Stimulated activated CD4-positive, alpha-beta T cell treated with anti-CD3 and anti-CD28 coated beads, Interleukin-4, amount 100 ng/mL, for 24 hours (primary cell): Measurements from ENCODE around the gene EDNRA.

Experiments used
- DNase-seq: peaks from one replicate; pipeline ENCODE4 v3.0.0-alpha.2; 2020

EDNRA gene

DNA sequence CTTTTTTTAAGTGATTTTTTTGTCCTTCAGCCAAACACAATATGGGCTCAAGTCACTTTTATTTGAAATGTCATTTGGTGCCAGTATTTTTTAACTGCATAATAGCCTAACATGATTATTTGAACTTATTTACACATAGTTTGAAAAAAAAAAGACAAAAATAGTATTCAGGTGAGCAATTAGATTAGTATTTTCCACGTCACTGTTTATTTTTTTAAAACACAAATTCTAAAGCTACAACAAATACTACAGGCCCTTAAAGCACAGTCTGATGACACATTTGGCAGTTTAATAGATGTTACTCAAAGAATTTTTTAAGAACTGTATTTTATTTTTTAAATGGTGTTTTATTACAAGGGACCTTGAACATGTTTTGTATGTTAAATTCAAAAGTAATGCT, 62.1 kb downstream of the EDNRA start:
- DNase-seq = no peak

DNA sequence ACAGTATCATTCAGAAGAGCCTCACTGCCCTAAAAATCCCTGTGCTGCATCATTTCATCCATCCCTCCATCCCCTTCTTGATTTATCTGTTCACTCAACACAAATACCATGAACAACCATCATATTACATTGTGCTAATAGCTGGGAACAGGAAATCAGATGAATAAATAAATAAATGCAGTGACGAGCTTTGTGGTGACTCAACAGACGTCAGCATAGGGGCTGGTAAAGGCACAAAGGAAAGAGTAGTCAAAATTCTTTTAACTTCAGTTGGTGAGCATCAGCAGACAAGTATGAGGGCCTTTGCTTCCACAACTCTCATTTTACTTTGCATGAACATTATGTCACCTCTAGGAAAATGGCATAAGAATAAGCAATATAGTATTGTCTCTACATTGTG, 65.5 kb downstream of the EDNRA start:
- no peak for DNase-seq

DNA sequence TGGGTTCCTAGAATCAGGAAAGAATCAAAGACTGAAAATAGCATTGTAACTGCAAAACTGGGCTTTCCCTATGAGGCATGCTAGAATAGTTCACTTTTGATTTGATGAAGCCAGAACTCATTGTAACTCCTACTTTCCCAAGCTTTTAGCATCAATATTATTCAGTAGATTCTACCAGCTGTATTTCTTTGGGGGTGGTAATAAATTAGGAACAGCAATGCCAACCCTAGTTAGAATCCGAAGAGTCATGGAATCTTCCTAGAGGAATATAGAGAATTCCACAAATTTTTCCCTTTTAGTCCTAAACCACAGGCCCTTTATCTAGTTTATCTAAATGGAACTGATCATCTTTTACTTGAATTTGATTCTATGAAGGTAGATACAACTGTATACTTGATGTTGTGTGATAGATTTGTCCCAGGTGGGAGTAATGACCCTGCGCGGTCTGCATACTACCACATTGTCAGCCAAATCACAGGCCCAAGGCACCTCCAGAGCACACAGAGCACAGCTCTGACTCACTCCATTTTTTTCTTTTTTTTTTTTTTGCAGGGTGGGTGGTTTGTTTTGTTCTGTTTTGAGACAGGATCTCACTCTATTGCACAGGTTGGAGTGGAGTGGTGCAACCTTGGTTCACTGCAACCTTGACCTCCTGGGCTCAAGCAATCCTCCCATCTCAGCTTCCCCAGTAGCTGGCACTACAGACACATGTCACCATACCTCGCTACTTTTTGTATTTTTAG, 66.6 kb downstream of the EDNRA start:
- no peak for DNase-seq

DNA sequence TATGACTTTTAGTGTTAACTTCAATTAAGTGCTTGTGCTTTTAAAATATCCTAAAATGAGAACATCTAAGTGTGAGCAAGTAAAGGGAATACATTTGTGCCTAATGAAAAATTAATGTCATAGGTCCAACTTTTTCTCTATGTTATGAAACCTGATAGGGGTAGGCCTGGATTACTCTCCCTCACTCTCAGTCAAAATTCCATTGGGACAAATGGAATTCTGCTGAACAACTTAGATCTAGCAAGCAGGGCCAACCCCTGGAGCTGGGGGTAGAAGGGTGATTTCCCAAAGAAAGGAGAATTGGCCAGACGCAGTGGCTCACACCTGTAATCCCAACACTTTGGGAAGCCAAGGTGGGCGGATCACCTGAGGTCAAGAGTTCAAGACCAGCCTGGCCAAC, 67.4 kb downstream of the EDNRA start:
- DNase-seq = no peak

DNA sequence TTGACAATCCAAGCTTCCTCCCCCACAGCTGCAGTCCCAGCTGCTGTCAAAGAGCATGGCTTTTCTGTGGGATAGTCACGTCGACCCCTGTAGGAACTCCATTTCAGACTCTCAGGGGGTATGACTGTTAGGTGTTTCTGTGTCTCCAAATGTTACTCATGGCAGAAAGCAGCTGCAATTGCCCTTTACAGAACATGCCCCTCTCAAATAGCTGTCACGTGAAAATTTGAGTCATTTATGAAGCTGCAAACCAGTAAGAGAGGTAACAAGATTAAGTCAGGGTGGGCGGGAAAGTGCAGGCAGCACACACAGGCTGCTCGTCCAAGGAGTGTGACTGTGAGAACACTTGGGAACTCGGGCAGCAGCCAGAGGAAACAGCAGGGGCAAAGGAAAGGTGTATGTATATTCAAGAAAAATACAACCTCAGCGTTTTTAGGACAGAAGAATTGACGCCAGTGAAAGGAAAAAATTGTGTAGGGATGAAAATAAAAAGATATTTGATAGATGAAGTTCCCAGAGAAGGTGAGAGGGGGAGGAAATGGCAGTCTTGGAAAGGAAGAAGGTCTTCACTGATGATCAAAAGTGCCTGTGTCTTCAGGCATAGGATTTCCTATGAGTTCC, 69.8 kb downstream of the EDNRA start:
- DNase-seq = no peak

DNA sequence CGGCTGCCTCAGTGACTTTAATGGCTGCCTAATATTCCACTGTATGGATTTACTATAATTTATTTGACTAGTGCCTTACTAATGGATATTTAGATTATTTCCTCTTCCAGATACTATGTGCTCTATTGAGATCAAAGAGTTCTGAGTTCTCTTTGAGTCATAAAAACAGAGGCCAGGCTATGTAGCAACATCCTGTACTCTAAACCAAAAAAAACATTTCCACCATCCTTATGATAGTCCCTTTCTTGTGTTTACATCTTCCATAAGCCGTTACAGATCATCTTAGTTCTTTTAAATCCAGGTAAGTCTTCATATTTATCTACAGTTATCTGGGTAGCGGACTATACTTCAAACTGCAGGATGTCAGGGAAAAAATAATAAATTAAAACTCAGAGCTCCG, 79.7 kb downstream of the EDNRA start:
- no peak for DNase-seq

DNA sequence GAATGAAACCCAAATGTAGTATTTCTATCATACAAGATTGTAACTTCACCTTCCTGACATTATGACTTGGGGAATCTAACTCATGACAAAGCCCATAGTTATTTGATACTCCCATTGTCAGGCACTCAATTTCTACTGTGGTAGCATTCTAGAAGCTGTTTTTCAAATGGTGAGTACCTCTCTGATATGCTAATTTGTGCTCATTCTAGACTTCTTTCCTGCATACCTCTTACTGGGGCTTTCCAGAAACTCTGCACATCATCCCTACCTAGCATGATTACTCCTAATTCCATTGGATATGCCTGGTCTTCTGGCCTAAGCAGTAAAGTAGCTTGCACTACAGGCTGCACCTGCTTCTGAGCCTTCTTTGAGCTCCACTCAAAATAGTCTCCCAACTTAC, 85.9 kb downstream of the EDNRA start:
- no peak for DNase-seq

DNA sequence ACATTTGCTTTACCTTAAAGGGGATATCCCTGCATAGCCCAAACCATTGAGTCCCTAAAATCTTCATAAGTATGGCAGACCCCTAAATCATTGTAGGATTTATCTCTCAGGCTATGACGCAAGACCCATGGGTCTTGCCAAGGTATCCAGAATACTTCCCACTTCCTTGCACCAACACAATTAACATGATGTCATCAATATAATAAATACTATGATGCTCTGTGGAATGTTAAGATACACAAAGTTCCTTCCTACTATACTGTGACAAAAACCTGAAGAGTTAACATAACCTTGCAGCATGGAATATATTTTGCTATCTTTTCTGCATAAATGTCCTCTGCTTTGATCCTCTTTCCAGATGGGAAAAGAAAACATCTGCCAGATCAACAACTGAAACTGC, 86.4 kb downstream of the EDNRA start:
- DNase-seq = no peak

DNA sequence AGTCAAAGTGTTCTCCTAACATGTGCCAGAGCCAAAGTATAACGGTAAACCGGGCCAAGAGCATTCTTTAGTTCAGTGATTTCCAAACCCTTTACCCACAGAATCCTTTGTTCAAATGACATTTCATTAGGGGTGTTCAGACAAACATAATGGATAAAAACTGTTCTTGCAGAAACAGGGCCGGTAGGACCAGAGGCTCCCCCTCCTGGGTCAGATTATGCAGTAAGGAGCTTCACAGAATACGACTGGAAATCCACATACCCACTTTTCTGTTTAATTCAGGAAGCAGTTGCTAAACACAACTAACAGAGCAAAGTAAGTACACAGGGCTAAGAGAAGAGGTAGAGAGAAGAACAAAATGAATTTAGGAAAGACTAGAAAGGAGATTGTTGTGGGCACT, 89.7 kb downstream of the EDNRA start:
- DNase-seq = no peak

DNA sequence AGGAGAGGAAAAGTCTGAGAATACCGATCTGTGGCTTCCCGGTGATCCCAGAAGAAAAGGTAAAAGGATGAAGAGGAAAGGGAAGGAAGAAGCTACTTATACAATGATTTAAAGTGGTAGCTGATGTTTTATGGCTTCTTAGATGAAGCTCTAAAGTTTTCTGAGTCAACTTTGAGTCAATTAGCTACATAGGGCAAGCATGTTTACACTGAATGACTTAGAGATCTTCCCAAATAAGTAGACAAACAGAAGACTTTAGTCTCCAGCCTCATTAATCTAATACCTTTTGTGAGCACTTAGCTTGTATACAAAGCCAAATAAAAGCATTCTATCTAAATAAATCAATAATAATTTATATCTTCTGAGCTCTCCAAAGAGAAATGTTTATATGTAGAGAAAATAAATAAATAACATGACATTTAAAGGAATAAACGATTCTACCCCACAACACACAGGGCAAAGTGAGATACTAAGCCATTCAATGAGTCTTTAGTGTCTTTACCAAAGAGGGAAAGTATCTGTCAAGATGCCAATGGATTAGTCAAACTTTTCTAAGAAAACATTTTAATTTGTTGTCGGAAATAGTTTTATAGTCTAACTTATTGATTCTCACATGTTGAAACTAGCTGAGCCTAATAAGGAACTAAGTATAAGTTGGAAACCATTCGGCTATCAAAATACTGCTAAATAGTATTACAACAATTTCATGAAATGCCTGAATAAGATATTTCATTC, 90.3 kb downstream of the EDNRA start:
- no peak for DNase-seq

DNA sequence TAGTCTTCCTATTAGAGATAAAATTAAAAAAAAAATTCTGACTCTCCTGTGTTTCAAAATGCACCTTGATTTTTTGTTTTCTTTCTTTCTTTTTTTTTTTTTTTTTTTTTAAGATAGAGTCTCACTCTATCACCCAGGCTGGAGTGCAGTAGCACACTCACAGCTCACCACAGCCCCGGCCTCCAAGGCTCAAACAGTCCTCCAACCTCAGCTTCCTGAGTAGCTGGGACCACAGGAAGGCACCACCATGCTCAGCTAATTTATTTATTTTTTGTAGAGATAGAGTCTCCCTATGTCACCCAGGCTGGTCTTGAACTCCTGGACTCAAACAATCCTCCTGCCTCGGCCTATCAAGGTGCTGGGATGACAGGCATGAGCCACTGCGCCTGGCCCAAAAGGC, 95.2 kb downstream of the EDNRA start:
- no peak for DNase-seq

DNA sequence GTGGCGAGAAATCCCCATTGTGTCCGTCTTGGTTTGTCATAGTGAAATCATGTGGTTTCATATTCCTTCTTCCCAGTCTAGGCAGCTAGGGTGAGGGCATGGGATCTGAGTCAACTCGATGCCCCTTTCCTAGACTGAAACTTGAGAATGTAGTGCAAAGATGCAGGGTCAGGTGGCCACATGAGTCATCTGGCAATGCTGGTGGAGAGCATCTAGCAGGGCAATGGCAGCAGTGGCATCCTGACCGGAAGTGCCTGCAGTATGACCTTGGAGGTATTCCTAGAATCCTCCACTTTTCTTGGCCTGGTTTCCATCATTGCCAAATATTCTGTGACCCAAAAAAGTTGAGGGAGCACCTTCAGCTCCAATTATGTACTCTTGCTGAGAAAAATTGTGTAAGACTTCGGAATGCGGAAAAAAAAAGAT, 97.2 kb downstream of the EDNRA start:
- DNase-seq = no peak

DNA sequence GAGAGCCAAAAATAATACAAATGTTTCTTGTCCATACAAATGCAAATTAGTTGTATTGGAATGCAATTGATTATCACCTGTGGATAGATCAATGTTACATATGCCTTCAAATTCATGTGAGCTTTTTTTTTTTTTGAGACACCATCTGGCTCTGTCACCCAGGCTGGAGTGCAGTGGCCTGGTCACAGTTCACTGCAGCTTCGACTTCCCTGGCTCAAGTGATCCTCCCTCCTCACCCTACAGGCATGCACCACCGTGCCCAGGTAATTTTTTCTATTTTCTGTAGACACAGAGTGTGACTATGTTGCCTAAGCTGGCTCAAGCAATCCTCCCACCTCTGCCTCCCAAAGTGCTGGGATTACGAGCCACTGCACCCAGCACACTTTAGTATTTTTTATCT, 97.7 kb downstream of the EDNRA start:
- DNase-seq = no peak

DNA sequence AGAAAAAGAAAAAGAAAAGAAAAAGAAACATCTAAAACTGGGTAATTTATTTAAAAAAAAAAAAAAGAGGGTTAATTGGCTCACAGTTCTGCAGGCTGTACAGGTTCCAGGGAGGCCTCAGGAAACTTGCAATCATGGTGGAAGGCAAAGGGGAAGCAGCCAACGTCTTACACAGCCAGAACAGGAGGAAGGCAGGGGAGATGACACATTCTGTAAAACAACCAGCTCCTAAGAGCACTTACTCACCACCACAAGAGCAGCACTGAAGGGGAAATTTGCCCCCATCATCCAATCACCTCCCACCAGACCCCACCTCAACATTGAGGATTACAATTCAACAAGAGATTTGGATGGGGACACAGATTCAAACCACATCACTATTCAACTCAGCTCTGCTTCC, 99.5 kb downstream of the EDNRA start:
- no peak for DNase-seq

DNA sequence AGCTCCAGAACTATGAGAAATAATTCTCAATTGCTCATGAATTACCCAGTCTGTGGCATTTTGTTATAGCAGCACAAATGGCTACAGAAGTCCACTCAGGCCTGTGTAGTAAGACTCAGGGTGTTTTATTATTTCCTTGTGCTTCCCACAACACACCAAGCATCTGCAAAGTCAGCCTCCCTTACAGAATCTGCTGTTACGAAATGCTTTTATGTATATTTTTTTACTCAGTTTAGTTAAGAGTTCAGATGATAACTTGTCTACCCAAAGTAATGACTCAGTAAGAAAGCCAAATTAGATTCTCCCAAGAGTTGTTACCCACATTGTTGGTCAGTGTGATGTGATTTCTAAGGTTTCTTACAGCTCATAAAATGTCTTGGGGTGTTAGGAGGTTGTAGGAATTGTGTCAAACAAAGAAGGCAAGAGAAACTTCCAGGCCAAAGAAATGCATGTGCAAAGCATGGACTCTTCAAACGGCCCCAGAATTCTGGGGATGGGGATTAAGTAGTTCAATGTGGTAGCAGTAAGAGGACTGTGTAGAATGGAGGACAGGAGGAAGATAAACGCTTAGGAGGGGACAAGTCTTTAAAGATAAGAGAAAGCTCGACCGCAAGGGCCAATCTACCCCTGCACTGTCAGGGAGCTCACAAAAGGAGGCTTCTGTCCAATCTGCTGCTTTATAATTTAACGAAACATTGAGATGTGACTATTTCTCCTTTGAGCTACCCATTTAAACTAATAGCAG, 100.9 kb downstream of the EDNRA start:
- no peak for DNase-seq

DNA sequence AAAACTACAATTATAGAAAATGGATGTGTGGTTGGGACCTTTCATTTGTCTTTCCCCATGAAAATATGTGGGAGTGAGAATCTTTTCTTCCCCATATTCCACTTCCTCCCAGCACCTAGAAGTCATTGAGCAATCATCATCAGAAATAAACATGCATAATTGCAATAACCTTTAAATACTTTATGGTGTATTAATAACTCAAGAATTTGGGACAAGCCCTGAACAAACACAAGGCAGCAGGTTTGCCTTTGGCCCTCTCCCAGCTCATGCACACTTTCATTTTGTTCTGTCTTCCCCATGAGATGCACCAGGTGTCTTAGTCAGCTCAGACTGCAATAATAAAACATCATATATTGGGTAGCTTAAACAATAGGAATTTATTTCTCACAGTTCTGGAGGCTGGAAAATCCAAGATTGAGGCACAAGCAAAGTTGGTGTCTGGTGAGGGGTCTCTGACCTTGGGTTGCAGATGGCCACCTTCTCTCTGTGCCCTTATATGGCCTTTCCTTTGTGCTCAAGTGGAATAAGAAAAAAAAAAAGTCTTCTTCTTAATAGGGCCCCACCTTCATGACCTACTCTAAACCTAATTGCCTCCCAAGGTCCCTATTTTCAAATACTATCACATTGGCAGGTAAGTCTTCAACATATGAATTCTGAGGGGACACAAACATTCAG, 101.6 kb downstream of the EDNRA start:
- no peak for DNase-seq

DNA sequence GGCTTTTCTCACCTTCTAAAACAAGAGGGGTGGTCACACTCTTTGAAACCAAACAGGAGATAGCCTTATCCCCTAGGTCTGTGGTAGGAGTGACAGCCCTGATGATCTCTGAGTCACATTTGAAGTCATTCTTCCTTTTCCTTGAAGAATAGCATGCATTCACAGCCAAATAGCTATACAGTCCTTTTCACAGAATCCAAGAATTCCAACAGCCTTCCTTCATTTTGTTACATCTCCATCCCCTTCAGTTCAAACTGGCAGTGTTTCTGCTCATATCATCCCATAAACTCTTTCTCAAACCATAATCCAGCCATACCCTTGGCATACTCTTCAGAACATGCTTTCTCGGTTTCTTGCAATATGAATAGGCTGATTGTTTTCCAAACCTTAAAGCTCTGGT, 103.0 kb downstream of the EDNRA start:
- DNase-seq = no peak

DNA sequence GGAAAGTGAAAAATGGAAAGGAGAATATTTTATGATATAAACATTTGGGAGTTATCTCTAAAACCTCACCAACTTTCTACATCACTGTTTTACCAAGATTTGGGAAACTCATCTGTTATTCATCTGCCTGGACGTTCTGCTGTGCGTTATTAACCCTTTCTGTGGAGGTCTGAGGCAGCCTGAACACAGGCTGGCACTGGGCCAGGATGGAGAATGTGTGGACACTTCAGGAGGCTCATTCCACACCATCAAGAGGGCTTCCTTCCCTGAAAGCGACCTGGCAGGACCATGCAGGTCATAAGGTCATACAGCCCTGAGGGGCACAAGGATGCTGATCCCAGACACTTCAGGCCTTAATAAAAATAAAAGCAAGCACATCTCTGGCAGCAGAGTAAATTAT, 105.1 kb downstream of the EDNRA start:
- DNase-seq = no peak

DNA sequence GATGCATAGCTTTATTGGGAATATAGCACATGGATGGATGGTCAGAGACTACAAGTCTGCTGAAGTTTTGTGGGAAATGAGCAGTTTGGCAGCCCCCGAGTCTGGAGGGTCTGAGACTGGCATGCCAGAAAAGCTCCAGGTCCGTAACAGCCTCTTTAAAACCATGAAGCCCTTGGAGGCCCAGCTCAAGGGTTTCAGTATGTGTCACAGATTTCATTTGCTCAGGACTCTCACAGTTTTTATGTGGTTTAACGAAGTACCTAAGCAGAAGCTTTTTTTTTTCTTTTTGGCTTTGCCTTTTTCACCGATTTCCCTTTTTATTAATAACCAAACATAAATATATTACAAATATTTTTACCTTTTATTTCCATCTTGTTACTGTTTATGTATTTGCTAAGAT, 105.7 kb downstream of the EDNRA start:
- DNase-seq = no peak

DNA sequence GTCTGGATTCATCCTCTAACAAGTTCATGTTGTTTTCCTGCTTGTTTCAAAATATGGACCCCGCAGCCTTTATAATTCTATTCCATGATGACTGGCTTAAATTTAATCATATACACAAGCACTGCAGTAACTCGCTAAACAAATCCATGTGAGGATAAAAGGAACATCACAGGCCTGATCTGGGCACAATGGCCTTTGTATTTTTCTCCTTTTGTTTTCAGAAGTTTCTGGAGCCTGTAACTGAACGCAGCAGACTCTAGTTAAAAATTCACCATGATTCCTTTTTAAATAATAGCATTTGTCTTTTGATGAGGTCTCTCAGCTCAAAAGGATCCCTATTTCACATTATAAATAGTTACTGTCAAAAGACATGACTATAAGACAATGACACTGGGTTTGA, 106.1 kb downstream of the EDNRA start:
- DNase-seq = no peak

DNA sequence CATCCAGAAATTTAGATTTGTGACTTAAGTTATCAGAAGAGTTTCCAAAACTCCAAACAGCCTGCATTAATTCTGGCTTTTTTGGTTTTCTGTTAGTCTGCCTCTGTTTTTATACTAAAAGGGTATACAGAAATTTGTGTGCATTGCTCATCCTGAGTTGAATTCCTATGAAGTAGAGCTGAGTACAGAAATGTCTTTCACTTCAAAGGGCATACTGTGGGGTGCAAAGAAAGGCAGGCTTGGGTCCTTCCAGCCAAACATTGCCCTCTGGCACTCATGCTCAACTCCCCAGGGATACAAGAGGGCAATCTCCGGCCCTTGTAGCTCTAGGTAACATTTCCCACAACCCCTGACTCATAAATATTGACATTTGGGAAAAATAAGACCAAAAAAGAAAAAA, 108.7 kb downstream of the EDNRA start:
- DNase-seq = no peak

DNA sequence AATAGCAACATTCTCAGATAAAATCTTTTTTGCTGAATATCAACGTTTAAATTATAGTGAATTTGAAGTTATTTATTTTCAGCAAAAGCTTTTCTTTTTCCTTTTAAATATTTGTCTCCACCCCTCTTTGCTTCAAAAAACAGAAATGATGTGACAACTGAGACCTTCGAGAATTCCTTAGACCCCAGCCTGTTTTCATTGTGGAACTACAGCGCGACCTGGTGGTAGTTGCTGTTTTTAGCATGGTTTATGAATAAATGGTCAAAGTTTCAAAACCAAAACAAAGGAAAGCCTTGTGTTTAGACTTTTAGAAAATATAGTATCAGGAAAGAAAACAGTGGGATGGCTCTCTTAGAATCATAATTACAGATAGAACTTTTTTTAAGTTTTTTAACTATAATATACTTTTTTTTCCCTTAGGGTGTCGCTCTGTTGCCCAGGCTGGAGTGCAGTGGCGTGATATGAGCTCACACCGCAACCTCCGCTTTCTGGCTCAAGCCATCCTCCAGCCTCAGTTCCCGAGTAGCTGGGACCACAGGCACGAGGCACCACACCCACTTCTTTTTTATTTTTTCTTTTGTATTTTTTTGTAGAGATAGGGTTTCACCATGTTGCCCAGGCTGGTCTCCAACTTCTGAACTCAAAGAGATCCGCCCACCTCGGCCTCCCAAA, 109.5 kb downstream of the EDNRA start:
- peak; percentile 36 for DNase-seq
